NCI-H2029 (cell line): Measurements from ENCODE around the gene RIOK3.
"Not testable (repeated sequence)": the region's sequence is repeated elsewhere in the genome, so short reads cannot be mapped to it uniquely, and the experiment has no call there.

ENCODE experiments used
- DNase-seq: peaks from one replicate; lab custom pipeline; 2025; lab: John Stamatoyannopoulos, UW

Gene RIOK3

GRCh38 chr18:23452728-23453679, at the start of gene RIOK3:
Gene RIOK3 (plus strand): TSS chr18:23453287. CDS start chr18:23453440, 153 bp downstream.
- DNase-seq = peak; percentile 90

GRCh38 chr18:23403310-23403709, 49.8 kb upstream of the RIOK3 start:
- no peak for DNase-seq

- no peak for DNase-seq
Measured at GRCh38 chr18:23405636-23406035, 47.5 kb upstream of the RIOK3 start.

GRCh38 chr18:23406271-23406787, 46.8 kb upstream of the RIOK3 start:
- no peak for DNase-seq

GRCh38 chr18:23412351-23412964, 40.6 kb upstream of the RIOK3 start:
- DNase-seq = no peak

GRCh38 chr18:23415515-23415914, 37.6 kb upstream of the RIOK3 start:
- DNase-seq = no peak

- no peak for DNase-seq
Measured at GRCh38 chr18:23416298-23416697, 36.8 kb upstream of the RIOK3 start.

GRCh38 chr18:23421277-23421676, 31.8 kb upstream of the RIOK3 start:
- no peak for DNase-seq

- DNase-seq = peak; percentile 25
Measured at GRCh38 chr18:23422751-23423418, 30.2 kb upstream of the RIOK3 start.

GRCh38 chr18:23424616-23425015, 28.5 kb upstream of the RIOK3 start:
- DNase-seq = no peak

GRCh38 chr18:23428821-23429220, 24.3 kb upstream of the RIOK3 start:
- no peak for DNase-seq

- DNase-seq = not testable (repeated sequence)
Measured at GRCh38 chr18:23429538-23429937, 23.5 kb upstream of the RIOK3 start.

GRCh38 chr18:23433360-23433759, 19.7 kb upstream of the RIOK3 start:
- DNase-seq = no peak

- DNase-seq = peak; percentile 54
Measured at GRCh38 chr18:23437357-23438045, 15.6 kb upstream of the RIOK3 start.

GRCh38 chr18:23438046-23438377, 15.1 kb upstream of the RIOK3 start:
- no peak for DNase-seq

GRCh38 chr18:23438608-23439366, 14.3 kb upstream of the RIOK3 start:
- no peak for DNase-seq

GRCh38 chr18:23440131-23440530, 13.0 kb upstream of the RIOK3 start:
- DNase-seq = no peak

- no peak for DNase-seq
Measured at GRCh38 chr18:23442958-23443357, 10.1 kb upstream of the RIOK3 start.

- no peak for DNase-seq
Measured at GRCh38 chr18:23448291-23448690, 4.8 kb upstream of the RIOK3 start.

GRCh38 chr18:23450022-23450421, 3.1 kb upstream of the RIOK3 start:
- DNase-seq = no peak

- no peak for DNase-seq
Measured at GRCh38 chr18:23451011-23451410, 2.1 kb upstream of the RIOK3 start.
